Tibial nerve (tissue), 4 donors: Measurements from ENCODE around the gene DMBT1.

Experiments used
- CTCF ChIP-seq, 5 experiments: fragments of 200-600 bp in 3 of 5; fragments of 450-650 bp in 2 of 5; sonication (generic) in 3 of 5; IDR thresholded peaks; one replicate each; pipeline ENCODE4 v1.5.1; 2016 to 2019; ENCODE audit warnings: antibody characterized with exemption in 5 of 5, mild to moderate bottlenecking in 3 of 5, moderate library complexity in 2 of 5
- EP300 ChIP-seq, 2 donors: sonication (generic); formaldehyde crosslinking; IDR thresholded peaks; one replicate each; pipeline ENCODE4 v1.6.1; 2017; ENCODE audit warnings: antibody characterized with exemption in 2 of 2, mild to moderate bottlenecking in 1 of 2
- POLR2A ChIP-seq, 2 donors: fragments of 450-650 bp; IDR thresholded peaks; one replicate each; pipeline ENCODE4 v1.6.1; 2017; ENCODE audit warnings: antibody characterized with exemption in 2 of 2, mild to moderate bottlenecking in 2 of 2, moderate library complexity in 2 of 2

- no peak for TF ChIP-seq CTCF (IDR thresholded peaks at IDR 0.05)
- no peak for TF ChIP-seq EP300 (IDR thresholded peaks at IDR 0.05)
- TF ChIP-seq POLR2A (IDR thresholded peaks at IDR 0.05) = no peak
Measured at GRCh38 chr10:122588381-122588780, 27.8 kb downstream of the DMBT1 start.
